Activated CD8-positive, alpha-beta T cell treated with anti-CD3 and anti-CD28 coated beads for 36 hours (primary cell): ENCODE measurements around the gene APOC1. TPM values are rescaled to one million over a fixed set of nuclear protein-coding genes. Genes with fewer than 3 reads are reported as not detected.
A peak's percentile ranks its signal among the peaks of the same experiment; 100 is the strongest.

Experiments used
- ATAC-seq: fragments of 200-7000 bp; cut with Tn5 transposase; one replicate; pipeline ENCODE4 v1.10.0; 2021; ENCODE audit warnings: mild to moderate bottlenecking, moderate library complexity
- CTCF ChIA-PET: fragments of 350-600 bp; sonication (Branson Sonifier 250); formaldehyde crosslinking; loops from one replicate; lab custom pipeline; 2021; ENCODE audit warnings: antibody characterized with exemption; lab: Charles Lee
- POLR2A ChIA-PET: fragments of 350-600 bp; sonication (Branson Sonifier 250); formaldehyde crosslinking; loops from one replicate; lab custom pipeline; 2021; ENCODE audit warnings: antibody characterized with exemption; lab: Charles Lee
- DNase-seq: peaks from one replicate; pipeline ENCODE4 v3.0.0-alpha.2; 2020
- H3K27ac Mint-ChIP-seq: one replicate; pipeline ENCODE4 v1.8.0; 2021; ENCODE audit warnings: mild to moderate bottlenecking, mixed read lengths
- H3K27me3 Mint-ChIP-seq: one replicate; pipeline ENCODE4 v1.8.0; 2021; ENCODE audit warnings: mixed read lengths
- H3K36me3 Mint-ChIP-seq: one replicate; pipeline ENCODE4 v1.8.0; 2021; ENCODE audit warnings: low read depth, mixed read lengths
- H3K4me1 Mint-ChIP-seq: one replicate; pipeline ENCODE4 v1.8.0; 2021; ENCODE audit warnings: low read depth, mixed read lengths
- H3K4me3 Mint-ChIP-seq: one replicate; pipeline ENCODE4 v1.8.0; 2021; ENCODE audit warnings: mild to moderate bottlenecking, moderate library complexity, mixed read lengths
- H3K9me3 Mint-ChIP-seq: one replicate; pipeline ENCODE4 v1.8.0; 2021; ENCODE audit warnings: mixed read lengths
- intact Hi-C: fragments of 100-400 bp; cut with micrococcal nuclease; formaldehyde crosslinking; loops from one replicate; pipeline ENCODE4 v1.10.0; 2022
- total RNA-seq, 2 experiments: library from RNA; stranded (reverse); gene quantifications; one replicate each; pipeline ENCODE4 v1.2.3, GENCODE V29; 2021
- TF ChIP-seq, protein P1 (sequence below): fragments of 200-600 bp; IDR thresholded peaks from one replicate; pipeline ENCODE4 v1.8.0; 2022; ENCODE audit warnings: antibody characterized with exemption, mild to moderate bottlenecking

Gene APOC1
- total RNA-seq, 2 experiments from 2014 or later: 2.5 to 3.6 TPM

DNA sequence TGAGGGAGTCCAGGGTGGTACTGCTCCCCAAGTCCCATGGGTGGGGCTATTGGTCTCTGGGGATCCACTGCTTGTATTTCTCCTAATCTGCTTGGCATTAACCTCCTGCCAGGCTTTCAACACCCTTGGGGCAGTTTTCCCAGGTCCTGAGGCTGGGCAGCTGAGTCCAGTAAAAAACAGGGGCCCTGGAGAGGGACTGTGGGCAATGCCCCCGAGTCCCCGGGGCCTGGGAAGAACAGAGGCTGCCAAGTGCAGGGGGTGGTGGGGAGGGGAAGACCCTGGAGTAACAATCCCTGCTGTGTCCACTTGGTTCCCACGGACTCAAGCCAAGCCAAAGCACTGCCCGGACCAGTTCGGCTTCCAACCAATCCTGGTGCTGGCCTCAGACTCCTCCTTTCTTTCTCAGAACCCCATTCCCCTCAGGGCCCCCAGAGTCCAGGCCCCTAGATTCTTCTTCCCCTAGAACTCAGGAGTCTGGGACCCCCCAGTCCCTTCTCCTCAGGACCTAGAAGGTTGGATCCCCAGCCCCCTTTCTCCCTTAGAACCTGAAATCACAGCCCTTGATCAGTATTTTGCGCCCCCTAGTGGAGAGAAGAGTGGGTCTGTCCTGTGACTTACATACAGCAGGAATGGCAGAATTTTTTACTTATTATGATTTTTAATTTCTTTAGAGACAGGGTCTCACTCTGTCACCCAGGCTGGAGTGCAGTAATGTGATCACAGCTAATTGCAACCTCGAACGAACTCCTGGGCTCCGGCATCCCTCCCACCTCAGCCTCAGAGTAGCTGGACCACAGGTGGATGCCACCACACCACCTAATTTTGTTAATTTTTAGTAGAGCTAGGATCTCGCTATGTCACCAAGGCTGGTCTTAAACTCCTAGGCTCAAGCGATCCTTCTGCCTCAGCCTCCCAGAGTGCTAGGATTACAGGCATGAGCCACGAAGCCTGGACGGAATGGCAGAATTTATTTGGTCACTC lies 37.1 kb downstream of the APOC1 start:
- no peak overlapping the region for H3K27ac Mint-ChIP-seq
- intact Hi-C loops: loop anchor here (5.0 kb wide), 1 partner anchor 49 kb away; no protein-coding TSS in a partner anchor
- no peaks in the 10 kb centered on the region for H3K27me3 Mint-ChIP-seq
- peaks cover 3% of the 10 kb centered on the region for H3K36me3 Mint-ChIP-seq
- ATAC-seq (no peak), DNase-seq (peak; percentile 80)
- ChIA-PET POLR2A (interaction anchor here (1.2 kb wide), 1 partner anchor 39 kb away, joined by 3 read pairs; no protein-coding TSS in a partner anchor), CTCF (interaction anchor here (0.6 to 4.6 kb wide), 15 partner anchors 11 to 229 kb away, joined by 3 to 46 read pairs (median 4); partner anchors contain the start of genes APOC1, APOE and TOMM40)
- no peak overlapping the region for H3K4me3 Mint-ChIP-seq
- H3K4me1 Mint-ChIP-seq: peaks cover 16% of the 10 kb centered on the region
- TF ChIP-seq, protein P1, sequence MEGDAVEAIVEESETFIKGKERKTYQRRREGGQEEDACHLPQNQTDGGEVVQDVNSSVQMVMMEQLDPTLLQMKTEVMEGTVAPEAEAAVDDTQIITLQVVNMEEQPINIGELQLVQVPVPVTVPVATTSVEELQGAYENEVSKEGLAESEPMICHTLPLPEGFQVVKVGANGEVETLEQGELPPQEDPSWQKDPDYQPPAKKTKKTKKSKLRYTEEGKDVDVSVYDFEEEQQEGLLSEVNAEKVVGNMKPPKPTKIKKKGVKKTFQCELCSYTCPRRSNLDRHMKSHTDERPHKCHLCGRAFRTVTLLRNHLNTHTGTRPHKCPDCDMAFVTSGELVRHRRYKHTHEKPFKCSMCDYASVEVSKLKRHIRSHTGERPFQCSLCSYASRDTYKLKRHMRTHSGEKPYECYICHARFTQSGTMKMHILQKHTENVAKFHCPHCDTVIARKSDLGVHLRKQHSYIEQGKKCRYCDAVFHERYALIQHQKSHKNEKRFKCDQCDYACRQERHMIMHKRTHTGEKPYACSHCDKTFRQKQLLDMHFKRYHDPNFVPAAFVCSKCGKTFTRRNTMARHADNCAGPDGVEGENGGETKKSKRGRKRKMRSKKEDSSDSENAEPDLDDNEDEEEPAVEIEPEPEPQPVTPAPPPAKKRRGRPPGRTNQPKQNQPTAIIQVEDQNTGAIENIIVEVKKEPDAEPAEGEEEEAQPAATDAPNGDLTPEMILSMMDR: peak; percentile 80
- H3K9me3 Mint-ChIP-seq: no peaks in the 10 kb centered on the region

DNA sequence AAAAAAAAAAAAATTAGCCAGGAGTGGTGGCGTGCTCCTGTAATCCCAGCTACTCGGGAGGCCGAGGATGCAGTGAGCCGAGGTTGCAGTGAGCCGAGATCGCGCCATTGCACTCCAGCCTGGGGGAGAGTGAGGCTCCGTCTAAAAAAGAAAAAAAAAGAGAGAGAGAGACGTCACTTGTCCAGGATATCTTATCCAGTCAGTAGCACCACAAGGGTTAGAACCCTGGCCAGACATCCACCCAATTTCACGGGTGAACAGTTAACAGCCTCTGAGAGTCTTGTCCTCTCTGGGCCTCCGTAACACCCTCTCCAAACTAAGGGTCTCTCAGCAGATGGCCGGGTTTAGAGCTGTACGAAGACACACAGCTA lies 39.9 kb downstream of the APOC1 start:
- Mint-ChIP-seq H3K4me1 (peaks cover 37% of the 10 kb centered on the region), H3K36me3 (peaks cover 3% of the 10 kb centered on the region), H3K27ac (peak overlapping the region; percentile 100), H3K4me3 (peak overlapping the region; percentile 94), H3K9me3 (no peaks in the 10 kb centered on the region), H3K27me3 (no peaks in the 10 kb centered on the region)
- POLR2A ChIA-PET: interaction anchor here (0.6 to 1.5 kb wide), 7 partner anchors 45 to 87 kb away, joined by 3 to 7 read pairs (median 3); partner anchors contain the start of gene CLASRP
- DNase-seq: no peak
- ATAC-seq: peak; percentile 0
- intact Hi-C loops: loop anchor here (5.0 kb wide), 1 partner anchor 52 kb away; no protein-coding TSS in a partner anchor
- CTCF ChIA-PET: interaction anchor here (0.8 to 4.6 kb wide), 5 partner anchors 50 to 170 kb away, joined by 3 to 46 read pairs (median 4); partner anchors contain the start of genes APOE and TOMM40
- TF ChIP-seq, protein P1: no peak

DNA sequence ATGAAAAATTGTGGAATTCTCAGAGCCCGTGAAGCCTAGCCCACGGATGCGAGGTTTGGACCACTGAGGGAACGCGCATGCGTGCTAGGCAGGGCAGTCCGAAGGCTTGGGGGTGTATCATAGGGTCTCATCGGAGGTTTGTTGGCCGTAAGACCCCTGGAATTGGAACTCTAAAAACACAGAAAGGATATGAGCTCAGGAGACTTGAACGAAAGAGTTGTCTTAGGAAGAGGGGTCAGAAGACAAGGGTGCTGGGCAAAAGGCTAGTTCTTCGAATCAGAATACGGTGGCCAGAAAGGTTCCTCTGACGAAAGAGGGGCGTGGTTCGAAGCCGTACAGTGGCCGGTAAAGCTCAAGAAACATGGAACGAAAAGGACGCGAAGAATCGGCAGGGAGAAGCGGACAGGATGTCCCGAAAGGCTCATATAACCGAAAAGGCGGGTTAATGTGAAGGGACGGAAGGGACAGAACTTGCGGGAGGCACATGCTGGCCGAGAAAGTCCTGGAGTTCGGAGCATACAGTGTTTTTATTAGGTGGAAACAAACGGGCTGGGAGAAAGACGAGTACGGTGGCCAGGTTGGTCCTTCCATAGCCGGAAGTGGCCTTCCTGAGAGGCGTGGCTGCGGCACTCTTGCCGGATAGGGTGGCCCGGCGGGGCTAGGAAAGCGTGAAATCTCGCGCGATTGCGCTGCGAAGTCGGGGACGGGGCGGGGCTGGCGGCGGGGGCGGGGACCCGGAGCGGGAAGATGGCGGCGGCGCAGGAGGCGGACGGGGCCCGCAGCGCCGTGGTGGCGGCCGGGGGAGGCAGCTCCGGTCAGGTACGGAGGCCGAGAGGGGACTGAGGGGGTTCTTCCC lies 40.5 kb downstream of the APOC1 start, which contains the start of gene CLPTM1:
CLPTM1 (plus strand) TSS at position 732 of the 856 bp plus-strand sequence; CDS start at position 748, 16 bp downstream.
- Mint-ChIP-seq H3K36me3 (peaks cover 3% of the 10 kb centered on the region), H3K27me3 (no peaks in the 10 kb centered on the region), H3K9me3 (no peaks in the 10 kb centered on the region), H3K4me1 (peaks cover 42% of the 10 kb centered on the region), H3K27ac (peak within 1 kb of the TSS; percentile 100), H3K4me3 (peak within 1 kb of the TSS; percentile 94)
- TF ChIP-seq, protein P1: no peak
- POLR2A ChIA-PET: interaction anchor here (0.6 to 1.5 kb wide), 7 partner anchors 44 to 86 kb away, joined by 3 to 7 read pairs (median 3); partner anchors contain the start of gene CLASRP
- intact Hi-C loops: loop anchor here (5.0 kb wide), 1 partner anchor 53 kb away; no protein-coding TSS in a partner anchor
- DNase-seq (peak; percentile 97), ATAC-seq (peak; percentile 94)
- CTCF ChIA-PET: interaction anchor here (0.8 to 4.6 kb wide), 6 partner anchors 50 to 223 kb away, joined by 3 to 46 read pairs (median 4); partner anchors contain the start of genes APOE, TOMM40 and TRAPPC6A

DNA sequence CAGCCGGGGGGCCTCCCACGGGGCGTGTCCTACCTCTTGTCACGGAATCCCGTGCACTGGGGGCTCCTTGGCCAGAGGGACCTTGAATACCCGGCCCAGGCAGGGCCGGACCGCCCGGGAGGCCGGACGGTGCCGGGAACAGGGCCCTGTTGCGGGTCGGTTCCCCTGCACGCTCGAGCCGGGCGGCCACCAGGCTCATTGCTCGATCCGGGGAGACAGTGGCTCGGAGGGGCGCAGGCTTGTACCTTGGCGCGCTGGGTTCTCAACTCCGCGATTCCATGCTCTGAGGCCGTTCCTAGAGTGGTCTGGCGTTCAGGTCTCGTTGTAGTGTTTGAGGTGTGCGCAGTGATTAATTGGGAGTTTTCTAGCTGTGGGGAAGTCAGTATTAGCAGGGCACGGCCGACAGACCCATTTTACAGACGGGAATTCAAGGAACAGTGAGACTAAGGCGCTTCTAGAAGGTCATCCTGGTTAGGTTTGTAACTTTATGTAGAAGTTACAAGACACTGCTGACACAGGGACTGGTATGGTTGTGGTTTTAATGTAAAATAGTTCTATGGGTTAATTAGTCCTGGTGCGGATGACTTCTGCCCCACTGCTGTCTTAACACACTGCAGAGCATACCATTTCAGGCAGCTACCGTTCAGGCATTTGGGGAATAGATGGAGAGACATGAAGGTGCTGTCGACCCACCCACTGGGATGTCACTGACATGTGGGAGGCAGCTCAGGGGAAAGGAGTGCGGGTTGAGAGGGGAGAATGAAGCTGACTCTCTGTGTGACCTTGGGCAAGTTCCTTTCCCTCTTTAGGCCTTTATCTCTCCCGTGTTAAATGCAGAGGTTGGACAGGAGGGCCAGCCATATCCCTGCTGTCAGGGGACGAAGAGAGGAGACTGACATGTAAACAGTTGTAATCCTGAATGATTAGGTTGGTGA lies 41.4 kb downstream of the APOC1 start:
- Mint-ChIP-seq H3K27ac (peak overlapping the region; percentile 94), H3K27me3 (no peaks in the 10 kb centered on the region), H3K4me3 (peak overlapping the region; percentile 94), H3K9me3 (no peaks in the 10 kb centered on the region), H3K4me1 (peaks cover 49% of the 10 kb centered on the region), H3K36me3 (peaks cover 4% of the 10 kb centered on the region)
- TF ChIP-seq, protein P1: no peak
- CTCF ChIA-PET: interaction anchor here (1.2 kb wide), 1 partner anchor 222 kb away, joined by 3 read pairs; the partner anchor contains the start of gene TRAPPC6A
- peak; percentile 16 for DNase-seq
- intact Hi-C loops: no loop called here
- no peak for ATAC-seq
- POLR2A ChIA-PET: interaction anchor here (0.6 to 1.5 kb wide), 6 partner anchors 15 to 1341 kb away, joined by 3 to 6 read pairs (median 4); no protein-coding TSS in a partner anchor
